Pancreas (tissue), 10 donors: Measurements from ENCODE around the gene NOM1. TPM values are rescaled to one million over a fixed set of nuclear protein-coding genes. Genes with fewer than 3 reads are reported as not detected.

Source experiments
- ATAC-seq, 4 donors: fragments of 200-7000 bp; cut with Tn5 transposase; one replicate each; pipeline versions ENCODE4 v1.8.0 to v1.9.1; 2020; ENCODE audit warnings: mild to moderate bottlenecking in 4 of 4, moderate library complexity in 4 of 4
- DNase-seq, 6 donors: peaks; one replicate each; pipeline ENCODE4 v3.0.0-alpha.2; 2020
- FAIRE-seq: peaks from 2 replicates; lab custom pipeline; 2012; peaks lifted over from hg19 to GRCh38; lab: Jason Lieb, UNC
- H3K27ac ChIP-seq, 4 donors: fragments of 200-600 bp; sonication (generic); 1 replicate in 3 of 4; 2 replicates in 1 of 4; pipeline versions ENCODE4 v1.5.0 to v1.8.0; 2020
- H3K27me3 ChIP-seq, 4 donors: fragments of 200-600 bp; one replicate each; pipeline ENCODE4 v1.8.0; 2021
- H3K36me3 ChIP-seq, 3 donors: fragments of 200-600 bp; sonication (generic) in 1 of 3; one replicate each; pipeline versions ENCODE4 v1.5.0 to v1.8.0; 2020 to 2021
- H3K4me1 ChIP-seq, 3 donors: fragments of 200-600 bp; one replicate each; pipeline ENCODE4 v1.8.0; 2021
- H3K4me3 ChIP-seq, 4 donors: fragments of 200-600 bp; sonication (generic) in 2 of 4; one replicate each; pipeline versions ENCODE4 v1.5.0 to v1.8.0; 2020 to 2021
- H3K9me3 ChIP-seq, 4 donors: fragments of 200-600 bp; one replicate each; pipeline ENCODE4 v1.8.0; 2021
- WGBS, 2 donors: extraction: QIAGEN DNeasy Blood & Tissue Kit; methylation state at CpG; one replicate each; pipeline ENCODE4 v1.1.7; 2013; 5-methylcytosine and 5-hydroxymethylcytosine counted together
- intact Hi-C, 3 donors: fragments of 100-400 bp; cut with DNase I; formaldehyde crosslinking; loops; one replicate each; pipeline versions ENCODE4 v1.11.1 to v1.14.2; 2022
- polyA plus RNA-seq, 2 donors: library from polyadenylated mRNA; stranded (reverse); fragments of 200-250 nt; gene quantifications; one replicate each; pipeline ENCODE4 v1.2.3, GENCODE V29; 2013
- total RNA-seq, 6 donors: library from RNA; stranded (reverse); fragmentation: NEBNext Ultra II Directional in 4 of 6; extraction: Animal tissue kit (Norgen Biotek cat#: 25700) in 4 of 6; gene quantifications; one replicate each; pipeline versions ENCODE4 v1.2.1 to v1.2.4, GENCODE V29; 2021 to 2023
- TF ChIP-seq, protein P1 (sequence below), 4 donors: fragments of 200-600 bp; sonication (generic) in 3 of 4; IDR thresholded peaks; one replicate each; pipeline versions ENCODE4 v1.5.0 to v1.8.0; 2021; ENCODE audit warnings: antibody characterized with exemption in 4 of 4
- donor health status: healthy with polysubstance abuse.
- donor health status: DM: no; HTN: no; CAD: no; lungs with moderate emphysema.
- donor health status: DM: no; HTN: no; CAD: no.
- donor health status: control.
- donor health status: control.
- donor health status: Bipolar disorder and iron deficiency.
- donor health status: DM: yes; HTN: yes; CAD: no.
- donor health status: DM: no; HTN: no; CAD: no.
- donor health status: DM: no; HTN: no; CAD: no.
- donor health status: DM: yes; HTN: yes; CAD: no.

NOM1 gene
- total and polyA plus RNA-seq, 8 donors: 7.2 to 12.9 (median 8.7) TPM

GRCh38 chr7:156962897-156963296 lies 13.4 kb downstream of the NOM1 start:
- intact Hi-C loops: no loop called here
- no peaks in the 10 kb centered on the region for H3K4me1 ChIP-seq
- no peak overlapping the region for H3K4me3 ChIP-seq
- no peaks in the 10 kb centered on the region for H3K9me3 ChIP-seq
- FAIRE-seq (no peak), ATAC-seq (no peak), DNase-seq (no peak)
- peaks cover 0 to 64% (median 31%) of the 10 kb centered on the region in 3 donors for H3K36me3 ChIP-seq
- TF ChIP-seq, protein P1, sequence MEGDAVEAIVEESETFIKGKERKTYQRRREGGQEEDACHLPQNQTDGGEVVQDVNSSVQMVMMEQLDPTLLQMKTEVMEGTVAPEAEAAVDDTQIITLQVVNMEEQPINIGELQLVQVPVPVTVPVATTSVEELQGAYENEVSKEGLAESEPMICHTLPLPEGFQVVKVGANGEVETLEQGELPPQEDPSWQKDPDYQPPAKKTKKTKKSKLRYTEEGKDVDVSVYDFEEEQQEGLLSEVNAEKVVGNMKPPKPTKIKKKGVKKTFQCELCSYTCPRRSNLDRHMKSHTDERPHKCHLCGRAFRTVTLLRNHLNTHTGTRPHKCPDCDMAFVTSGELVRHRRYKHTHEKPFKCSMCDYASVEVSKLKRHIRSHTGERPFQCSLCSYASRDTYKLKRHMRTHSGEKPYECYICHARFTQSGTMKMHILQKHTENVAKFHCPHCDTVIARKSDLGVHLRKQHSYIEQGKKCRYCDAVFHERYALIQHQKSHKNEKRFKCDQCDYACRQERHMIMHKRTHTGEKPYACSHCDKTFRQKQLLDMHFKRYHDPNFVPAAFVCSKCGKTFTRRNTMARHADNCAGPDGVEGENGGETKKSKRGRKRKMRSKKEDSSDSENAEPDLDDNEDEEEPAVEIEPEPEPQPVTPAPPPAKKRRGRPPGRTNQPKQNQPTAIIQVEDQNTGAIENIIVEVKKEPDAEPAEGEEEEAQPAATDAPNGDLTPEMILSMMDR (IDR thresholded peaks at IDR 0.05): no peak
- 96% methylated on average over 16 of the region's 16 CpGs for WGBS, 2 donors
- no peaks in the 10 kb centered on the region for H3K27me3 ChIP-seq
- no peak overlapping the region for H3K27ac ChIP-seq

DNA sequence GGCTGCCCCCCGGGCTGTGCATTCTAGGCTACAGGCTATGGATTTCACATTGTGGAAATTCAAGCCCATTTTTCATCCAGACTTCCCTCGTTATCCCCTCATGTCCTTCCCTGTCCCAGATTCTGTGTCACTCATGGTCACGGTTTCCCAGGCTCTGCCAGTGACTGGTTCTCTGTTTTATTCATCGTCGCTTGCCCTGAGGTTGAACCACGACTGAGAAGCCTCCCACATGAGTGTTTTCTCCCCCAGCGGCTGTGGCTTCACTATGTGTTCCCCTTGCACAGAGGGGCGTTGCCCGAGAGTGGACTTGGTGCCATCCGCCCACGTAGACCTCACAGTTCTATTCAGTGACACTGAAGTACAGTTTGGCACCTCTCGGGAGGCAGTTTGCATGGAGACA lies 14.0 kb downstream of the NOM1 start:
- no peaks in the 10 kb centered on the region for H3K4me1 ChIP-seq
- no peaks in the 10 kb centered on the region for H3K9me3 ChIP-seq
- DNase-seq (no peak), ATAC-seq (no peak), FAIRE-seq (no peak)
- H3K4me3 ChIP-seq: no peak overlapping the region
- H3K36me3 ChIP-seq: peaks cover 0 to 69% (median 30%) of the 10 kb centered on the region in 3 donors
- 87 to 92% methylated on average over 12 of the region's 12 CpGs for WGBS, 2 donors
- no peaks in the 10 kb centered on the region for H3K27me3 ChIP-seq
- TF ChIP-seq, protein P1 (IDR thresholded peaks at IDR 0.05): no peak
- no peak overlapping the region for H3K27ac ChIP-seq
- intact Hi-C loops: no loop called here

DNA sequence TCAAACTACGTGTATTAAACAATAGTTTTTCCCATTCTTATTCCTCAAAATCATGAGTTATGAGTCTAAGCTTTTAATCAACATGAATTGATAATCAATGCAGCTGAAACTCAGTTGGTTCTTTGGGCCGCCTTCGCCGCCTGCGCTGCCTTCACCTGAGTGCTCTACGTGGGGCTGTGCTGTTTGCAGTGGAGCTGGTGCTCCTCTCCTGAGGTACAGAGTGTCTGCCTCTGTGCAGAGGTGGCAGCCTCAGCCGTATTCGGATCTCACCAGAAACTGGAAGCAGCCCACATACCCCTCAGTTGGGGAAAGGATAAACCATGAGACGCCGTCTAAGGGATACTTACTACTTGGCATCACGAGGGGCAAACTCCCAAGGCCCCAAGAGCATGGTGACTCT lies 15.5 kb downstream of the NOM1 start:
- DNase-seq: no peak
- H3K27me3 ChIP-seq: no peaks in the 10 kb centered on the region
- H3K9me3 ChIP-seq: no peaks in the 10 kb centered on the region
- TF ChIP-seq, protein P1 (IDR thresholded peaks at IDR 0.05): no peak
- peaks cover 0 to 57% (median 26%) of the 10 kb centered on the region in 3 donors for H3K36me3 ChIP-seq
- intact Hi-C loops: no loop called here
- no peak for ATAC-seq
- no peak for FAIRE-seq
- 93 to 97% methylated on average over 11 of the region's 11 CpGs for WGBS, 2 donors
- no peaks in the 10 kb centered on the region for H3K4me1 ChIP-seq
- H3K27ac ChIP-seq: no peak overlapping the region
- no peak overlapping the region for H3K4me3 ChIP-seq

DNA sequence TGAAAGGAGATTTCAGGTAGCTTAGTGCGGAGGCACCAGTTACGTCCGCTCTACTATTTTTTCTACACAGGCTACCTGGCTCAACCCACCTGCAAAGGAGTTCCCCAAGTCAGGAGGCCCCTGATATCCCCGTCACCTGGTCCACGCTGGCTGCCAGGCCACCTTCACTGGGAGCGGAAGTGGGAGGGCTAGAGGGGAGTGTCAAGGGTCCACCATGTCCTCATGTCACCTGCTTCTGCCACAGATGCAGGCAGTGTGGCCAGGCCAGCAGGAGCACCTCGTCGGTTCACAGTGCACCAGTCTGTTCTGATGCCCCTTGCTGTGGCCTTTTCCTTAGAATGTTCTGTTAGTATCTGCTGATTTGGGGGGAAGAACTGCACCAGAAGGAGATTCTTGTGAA lies 16.9 kb downstream of the NOM1 start:
- ATAC-seq (no peak), DNase-seq (no peak), FAIRE-seq (no peak)
- 94 to 96% methylated on average over 8 of the region's 8 CpGs for WGBS, 2 donors
- Histone ChIP-seq H3K36me3 (peaks cover 0 to 43% (median 20%) of the 10 kb centered on the region in 3 donors), H3K27me3 (no peaks in the 10 kb centered on the region), H3K9me3 (no peaks in the 10 kb centered on the region), H3K4me3 (no peak overlapping the region), H3K27ac (no peak overlapping the region), H3K4me1 (no peaks in the 10 kb centered on the region)
- intact Hi-C loops: no loop called here
- TF ChIP-seq, protein P1 (IDR thresholded peaks at IDR 0.05): no peak

- H3K27ac ChIP-seq: no peak overlapping the region
These were observed 18.7 kb downstream of the NOM1 start for GRCh38 chr7:156968183-156968582.

More at GRCh38 chr7:156968183-156968582, 18.7 kb downstream of the NOM1 start:
- Histone ChIP-seq H3K9me3 (no peaks in the 10 kb centered on the region), H3K27me3 (no peaks in the 10 kb centered on the region), H3K4me3 (no peak overlapping the region), H3K36me3 (peaks cover 0 to 29% (median 15%) of the 10 kb centered on the region in 3 donors), H3K4me1 (no peaks in the 10 kb centered on the region)
- TF ChIP-seq, protein P1 (IDR thresholded peaks at IDR 0.05): no peak
- FAIRE-seq (no peak), ATAC-seq (no peak), DNase-seq (no peak)
- 93 to 95% methylated on average over 26 to 27 of the region's 27 CpGs for WGBS, 2 donors
- intact Hi-C loops: no loop called here
